A673 (cell line): ENCODE data around the gene FAM151A. TPM values are rescaled to one million over a fixed set of nuclear protein-coding genes. Genes with fewer than 3 reads are reported as not detected.

Experiments used
- BruUV-seq: library from RNA; stranded (reverse); fragments of 400-500 nt; replicated peaks from 2 replicates; lab custom pipeline; 2021; lab: Mats Ljungman, UMichigan
- CTCF ChIA-PET: fragments of 300-600 bp; sonication (Branson Sonifier 250); formaldehyde crosslinking; loops from one replicate; lab custom pipeline; 2022; ENCODE audit warnings: antibody characterized with exemption; lab: Charles Lee
- POLR2A ChIA-PET: fragments of 300-600 bp; sonication (Branson Sonifier 250); formaldehyde crosslinking; loops from one replicate; lab custom pipeline; 2022; ENCODE audit warnings: antibody characterized with exemption; ENCODE audit not compliant: low non-redundant PET; lab: Charles Lee
- DNase-seq: peaks from one replicate; pipeline ENCODE4 v3.0.0-alpha.2; 2015; ENCODE audit warnings: low spot score
- H3K27ac ChIP-seq: fragments of 200-600 bp; sonication (generic); 2 replicates; pipeline ENCODE4 v1.5.1; 2016; ENCODE audit warnings: mixed run types, low read depth, mild to moderate bottlenecking, mixed read lengths, antibody characterized with exemption, low read length; ENCODE audit not compliant: poor library complexity, severe bottlenecking
- H3K27me3 ChIP-seq: fragments of 200-600 bp; sonication (generic); replicated peaks from 2 replicates; pipeline ENCODE4 v1.6.1; 2017; ENCODE audit warnings: mixed run types, low read depth, mild to moderate bottlenecking, mixed read lengths, antibody characterized with exemption, low read length; ENCODE audit not compliant: insufficient read depth, poor library complexity
- H3K36me3 ChIP-seq: fragments of 200-600 bp; sonication (generic); 2 replicates; pipeline ENCODE4 v1.6.1; 2016; ENCODE audit warnings: mixed run types, mild to moderate bottlenecking, mixed read lengths, antibody characterized with exemption, low read length; ENCODE audit not compliant: insufficient read depth, poor library complexity, severe bottlenecking
- H3K4me1 ChIP-seq: fragments of 200-600 bp; sonication (generic); 2 replicates; pipeline ENCODE4 v1.6.1; 2017; ENCODE audit warnings: mixed run types, mild to moderate bottlenecking, mixed read lengths, antibody characterized with exemption, low read length; ENCODE audit not compliant: insufficient read depth, poor library complexity, severe bottlenecking
- H3K4me3 ChIP-seq: fragments of 200-600 bp; sonication (generic); 2 replicates; pipeline ENCODE4 v1.5.1; 2016; ENCODE audit warnings: low read depth, mixed run types, mild to moderate bottlenecking, mixed read lengths, low read length; ENCODE audit not compliant: poor library complexity, severe bottlenecking
- H3K9me3 ChIP-seq: fragments of 200-600 bp; sonication (generic); 2 replicates; pipeline ENCODE4 v1.6.1; 2016; ENCODE audit warnings: mixed run types, low read depth, mild to moderate bottlenecking, mixed read lengths, antibody characterized with exemption, low read length; ENCODE audit not compliant: poor library complexity, severe bottlenecking
- EZH2 ChIP-seq: fragments of 200-600 bp; sonication (generic); IDR thresholded peaks from 2 replicates; pipeline ENCODE4 v1.6.1; 2017; ENCODE audit warnings: borderline replicate concordance, low read depth, mild to moderate bottlenecking, mixed read lengths, antibody characterized with exemption, low read length; ENCODE audit not compliant: poor library complexity, severe bottlenecking
- intact Hi-C: fragments of 100-400 bp; cut with micrococcal nuclease; formaldehyde crosslinking; loops from one replicate; pipeline ENCODE4 v1.10.0; 2022; ENCODE audit not compliant: unreplicated experiment
- total RNA-seq: library from RNA; stranded (reverse); gene quantifications from 2 replicates; pipeline ENCODE4 v1.2.3, GENCODE V29; 2021
- TF ChIP-seq, protein P1 (sequence below): fragments of 300-800, 200-600 bp; sonication (generic); conservative IDR thresholded peaks from 2 replicates; pipeline ENCODE4 v1.5.1; 2017; ENCODE audit warnings: low read depth, mild to moderate bottlenecking, antibody characterized with exemption, low read length, moderate library complexity, mixed read lengths

Gene FAM151A
- total RNA-seq, 1 experiment from 2014 or later = not detected

GRCh38 chr1:54650417-54650816, 27.1 kb upstream of the FAM151A start:
- BruUV-seq = no TSS peak
- POLR2A ChIA-PET = no interaction called here
- intact Hi-C loops = no loop called here
- Histone ChIP-seq H3K36me3 (no peaks in the 10 kb centered on the region), H3K4me3 (no peak overlapping the region), H3K27ac (no peak overlapping the region), H3K4me1 (no peaks in the 10 kb centered on the region), H3K27me3 (peaks cover 12% of the 10 kb centered on the region), H3K9me3 (no peaks in the 10 kb centered on the region)
- no peak for TF ChIP-seq EZH2
- TF ChIP-seq, protein P1, sequence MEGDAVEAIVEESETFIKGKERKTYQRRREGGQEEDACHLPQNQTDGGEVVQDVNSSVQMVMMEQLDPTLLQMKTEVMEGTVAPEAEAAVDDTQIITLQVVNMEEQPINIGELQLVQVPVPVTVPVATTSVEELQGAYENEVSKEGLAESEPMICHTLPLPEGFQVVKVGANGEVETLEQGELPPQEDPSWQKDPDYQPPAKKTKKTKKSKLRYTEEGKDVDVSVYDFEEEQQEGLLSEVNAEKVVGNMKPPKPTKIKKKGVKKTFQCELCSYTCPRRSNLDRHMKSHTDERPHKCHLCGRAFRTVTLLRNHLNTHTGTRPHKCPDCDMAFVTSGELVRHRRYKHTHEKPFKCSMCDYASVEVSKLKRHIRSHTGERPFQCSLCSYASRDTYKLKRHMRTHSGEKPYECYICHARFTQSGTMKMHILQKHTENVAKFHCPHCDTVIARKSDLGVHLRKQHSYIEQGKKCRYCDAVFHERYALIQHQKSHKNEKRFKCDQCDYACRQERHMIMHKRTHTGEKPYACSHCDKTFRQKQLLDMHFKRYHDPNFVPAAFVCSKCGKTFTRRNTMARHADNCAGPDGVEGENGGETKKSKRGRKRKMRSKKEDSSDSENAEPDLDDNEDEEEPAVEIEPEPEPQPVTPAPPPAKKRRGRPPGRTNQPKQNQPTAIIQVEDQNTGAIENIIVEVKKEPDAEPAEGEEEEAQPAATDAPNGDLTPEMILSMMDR = no peak
- CTCF ChIA-PET = no interaction called here
- no peak for DNase-seq

DNA sequence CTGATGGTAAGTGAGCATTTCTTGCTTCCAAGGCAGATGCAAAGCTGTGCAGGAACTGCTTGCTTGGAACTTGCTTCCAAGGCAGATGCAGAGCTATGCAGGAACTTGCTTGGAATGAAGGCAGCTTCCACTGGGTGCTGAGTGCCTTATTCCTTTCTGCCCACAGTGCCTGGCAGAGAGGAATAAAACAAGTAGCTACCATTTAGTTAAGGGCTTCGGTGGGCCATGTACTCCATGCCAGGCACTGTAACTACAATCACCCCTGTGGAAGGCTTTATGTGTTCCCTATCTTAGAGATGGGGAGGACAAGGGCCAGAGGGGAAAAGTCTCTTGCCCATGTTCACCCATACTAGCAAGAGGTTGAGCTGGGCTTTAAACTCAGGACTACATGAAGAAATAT, 26.6 kb upstream of the FAM151A start:
- CTCF ChIA-PET = no interaction called here
- peaks cover 12% of the 10 kb centered on the region for H3K27me3 ChIP-seq
- BruUV-seq = no TSS peak
- intact Hi-C loops = no loop called here
- no peak for DNase-seq
- H3K4me1 ChIP-seq = no peaks in the 10 kb centered on the region
- POLR2A ChIA-PET = no interaction called here
- H3K4me3 ChIP-seq = no peak overlapping the region
- no peaks in the 10 kb centered on the region for H3K36me3 ChIP-seq
- H3K27ac ChIP-seq = no peak overlapping the region
- no peaks in the 10 kb centered on the region for H3K9me3 ChIP-seq
- no peak for TF ChIP-seq EZH2
- TF ChIP-seq, protein P1 = no peak

DNA sequence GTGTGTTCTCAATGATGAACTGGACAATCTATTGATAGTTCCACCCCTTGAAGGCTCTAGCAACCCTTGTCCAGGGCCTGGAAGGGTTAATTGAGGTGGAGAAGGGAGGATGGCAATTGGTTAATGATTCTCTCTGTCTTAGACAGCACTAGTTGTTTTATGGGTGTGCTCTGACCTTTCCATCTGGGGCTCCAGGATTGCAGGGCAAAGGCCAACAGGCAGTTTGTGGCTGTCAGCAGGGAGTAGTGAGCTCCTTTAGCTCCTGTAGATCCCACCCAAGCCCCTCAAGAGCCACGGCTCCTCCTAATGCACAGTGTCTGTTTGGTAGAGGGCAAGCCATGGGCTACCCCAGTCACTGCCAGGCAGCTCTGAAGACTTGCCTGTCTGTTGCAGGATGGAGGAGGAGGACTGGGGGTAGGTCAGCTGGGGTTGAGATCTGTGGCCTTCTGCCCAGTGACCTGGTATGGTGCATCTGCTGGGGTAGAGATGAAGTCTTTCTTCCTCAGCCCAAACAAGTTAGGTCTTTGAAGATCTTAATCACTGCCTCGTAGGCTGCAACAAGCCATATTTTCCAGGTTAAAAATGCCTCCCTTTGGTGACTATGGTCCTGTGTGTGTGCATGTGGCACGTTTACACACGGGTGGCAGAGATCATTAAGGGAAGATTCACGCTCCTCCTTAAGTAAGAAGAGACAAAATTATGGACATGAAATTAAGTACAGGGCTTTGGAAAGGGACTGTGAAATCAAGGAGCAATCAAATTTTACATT, 26.0 kb upstream of the FAM151A start:
- intact Hi-C loops = no loop called here
- no peak for DNase-seq
- no peak overlapping the region for H3K27ac ChIP-seq
- H3K27me3 ChIP-seq = peaks cover 12% of the 10 kb centered on the region
- ChIA-PET POLR2A (no interaction called here), CTCF (interaction anchor here (0.6 kb wide), 1 partner anchor 108 kb away, joined by 3 read pairs; no protein-coding TSS in a partner anchor)
- no peak for TF ChIP-seq EZH2
- TF ChIP-seq, protein P1 = no peak
- peaks cover under 1% of the 10 kb centered on the region for H3K9me3 ChIP-seq
- no peaks in the 10 kb centered on the region for H3K4me1 ChIP-seq
- no peaks in the 10 kb centered on the region for H3K36me3 ChIP-seq
- no peak overlapping the region for H3K4me3 ChIP-seq
- BruUV-seq = no TSS peak
